Measurements from ENCODE around the gene OR2B2.
"Not testable (repeated sequence)": the region's sequence is repeated elsewhere in the genome, so short reads cannot be mapped to it uniquely, and the experiment has no call there.

OR2B2 gene

GRCh38 chr6:27911956-27912446 lies at the start of gene OR2B2:
Gene OR2B2, minus strand, starts transcription at chr6:27912396. Its CDS starts 77 bp downstream, at chr6:27912319.
- DNase-seq, result no peak

- no peak for DNase-seq
These were observed 45.3 kb upstream of the OR2B2 start for GRCh38 chr6:27957516-27957915.

GRCh38 chr6:27956941-27957340 lies 44.7 kb upstream of the OR2B2 start, which contains the start of gene OR2B6:
Gene OR2B6, plus strand, starts transcription at chr6:27957241. Its CDS starts 0 bp downstream, at chr6:27957241.
- DNase-seq, result no peak

GRCh38 chr6:27951040-27951439 lies 38.8 kb upstream of the OR2B2 start:
- no peak for DNase-seq

GRCh38 chr6:27948237-27948636 lies 36.0 kb upstream of the OR2B2 start:
- no peak for DNase-seq

GRCh38 chr6:27943072-27943471 lies 30.9 kb upstream of the OR2B2 start:
- DNase-seq, result not testable (repeated sequence)

GRCh38 chr6:27940766-27941165 lies 28.6 kb upstream of the OR2B2 start:
- DNase-seq, result no peak

- DNase-seq, result no peak
These were observed 19.0 kb upstream of the OR2B2 start for GRCh38 chr6:27931209-27931608.

- not testable (repeated sequence) for DNase-seq
These were observed 17.7 kb upstream of the OR2B2 start for GRCh38 chr6:27929930-27930329.

GRCh38 chr6:27928041-27928440 lies 15.8 kb upstream of the OR2B2 start:
- DNase-seq, result not testable (repeated sequence)

- DNase-seq, result no peak
These were observed 12.0 kb upstream of the OR2B2 start for GRCh38 chr6:27924179-27924578.

- DNase-seq, result no peak
These were observed 10.8 kb upstream of the OR2B2 start for GRCh38 chr6:27922949-27923348.

GRCh38 chr6:27908017-27908416 lies 4.2 kb downstream of the OR2B2 start:
- no peak for DNase-seq

- peak; percentile 85 for DNase-seq
These were observed 9.6 kb downstream of the OR2B2 start for GRCh38 chr6:27902335-27903314.

GRCh38 chr6:27901801-27902200 lies 10.4 kb downstream of the OR2B2 start:
- no peak for DNase-seq

- DNase-seq, result not testable (repeated sequence)
These were observed 12.0 kb downstream of the OR2B2 start for GRCh38 chr6:27900197-27900596.

- no peak for DNase-seq
These were observed 12.7 kb downstream of the OR2B2 start for GRCh38 chr6:27899543-27899942.

- DNase-seq, result no peak
These were observed 14.5 kb downstream of the OR2B2 start for GRCh38 chr6:27897580-27898206.

- no peak for DNase-seq
These were observed 15.8 kb downstream of the OR2B2 start for GRCh38 chr6:27896398-27896796.

- peak; percentile 66 for DNase-seq
These were observed 17.1 kb downstream of the OR2B2 start for GRCh38 chr6:27894839-27895762.

GRCh38 chr6:27893836-27894807 lies 18.1 kb downstream of the OR2B2 start:
- DNase-seq, result peak; percentile 83

Measured in stimulated activated CD4-positive, alpha-beta T cell treated with anti-CD3 and anti-CD28 coated beads, Interleukin-15, amount 100 ng/mL, for 24 hours (primary cell).